22Rv1 (cell line): ENCODE results near the gene CORO2B.

ENCODE experiments used
- CTCF ChIP-seq: fragments of 450-650 bp; IDR thresholded peaks from 2 replicates; pipeline ENCODE4 v1.5.1; 2017; ENCODE audit warnings: mild to moderate bottlenecking
- ZFX ChIP-seq: fragments of 450-650 bp; IDR thresholded peaks from 2 replicates; pipeline ENCODE4 v1.6.1; 2017; ENCODE audit warnings: antibody characterized with exemption, borderline replicate concordance

GRCh38 chr15:68776477-68777270 lies 197.9 kb downstream of the CORO2B start:
- TF ChIP-seq CTCF (no peak), ZFX (no peak)
